Vagina (tissue), 2 donors: ENCODE results near the gene LPP.

Experiments
- POLR2AphosphoS5 ChIP-seq, 2 donors: sonication (generic); formaldehyde crosslinking; IDR thresholded peaks; one replicate each; pipeline ENCODE4 v1.9.0; 2017; ENCODE audit warnings: antibody characterized with exemption in 2 of 2, mild to moderate bottlenecking in 2 of 2, low read depth in 1 of 2; ENCODE audit not compliant: insufficient read depth in 1 of 2
- TF ChIP-seq, protein P1 (sequence below), 3 experiments: fragments of 450-650 bp in 2 of 3; fragments of 200-600 bp in 1 of 3; sonication (generic) in 1 of 3; IDR thresholded peaks; one replicate each; pipeline ENCODE4 v1.5.1; 2017 to 2019; ENCODE audit warnings: antibody characterized with exemption in 3 of 3, mild to moderate bottlenecking in 2 of 3, moderate library complexity in 2 of 3

DNA sequence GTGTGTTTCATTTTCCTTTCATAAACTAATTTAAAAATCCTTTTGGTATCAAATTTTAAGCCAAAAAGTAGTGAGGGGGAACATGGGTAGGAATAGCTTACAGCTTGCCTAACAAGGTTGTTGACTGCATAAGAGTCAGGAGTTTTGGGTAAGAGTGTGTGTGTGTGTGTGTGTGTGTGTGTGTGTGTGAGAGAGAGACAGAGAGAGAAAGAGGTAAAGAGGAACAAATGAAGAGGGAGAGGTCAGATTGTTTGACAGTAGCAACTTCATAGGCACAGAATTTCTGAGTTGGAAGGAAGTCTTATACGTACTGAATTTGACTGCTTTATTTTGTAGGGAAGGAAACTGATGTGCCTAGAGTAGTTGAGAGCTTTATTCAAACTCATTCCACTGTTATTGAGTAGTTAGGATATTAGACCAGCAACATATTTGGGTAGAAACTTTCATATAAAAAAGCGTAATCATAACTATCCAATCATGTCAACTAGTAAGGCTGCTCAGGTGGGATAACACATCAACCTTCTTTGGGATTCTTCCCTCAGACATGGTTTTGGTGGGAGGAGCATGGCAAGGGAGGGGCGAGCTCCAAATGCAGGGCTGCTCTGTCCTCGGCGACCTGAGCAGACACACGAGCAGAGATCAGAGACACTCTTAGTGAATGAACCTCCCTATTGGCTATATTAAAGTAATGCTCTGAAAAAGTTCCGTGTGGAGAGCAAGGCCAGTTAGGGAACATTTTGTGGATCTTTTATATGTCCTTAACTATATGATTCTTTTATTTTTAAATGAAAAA is 86.4 kb downstream of the LPP start:
- no peak for TF ChIP-seq POLR2AphosphoS5 (IDR thresholded peaks at IDR 0.05; ENCODE audit: insufficient read depth in 1 of 2, low read depth in 1 of 2)
- TF ChIP-seq, protein P1, sequence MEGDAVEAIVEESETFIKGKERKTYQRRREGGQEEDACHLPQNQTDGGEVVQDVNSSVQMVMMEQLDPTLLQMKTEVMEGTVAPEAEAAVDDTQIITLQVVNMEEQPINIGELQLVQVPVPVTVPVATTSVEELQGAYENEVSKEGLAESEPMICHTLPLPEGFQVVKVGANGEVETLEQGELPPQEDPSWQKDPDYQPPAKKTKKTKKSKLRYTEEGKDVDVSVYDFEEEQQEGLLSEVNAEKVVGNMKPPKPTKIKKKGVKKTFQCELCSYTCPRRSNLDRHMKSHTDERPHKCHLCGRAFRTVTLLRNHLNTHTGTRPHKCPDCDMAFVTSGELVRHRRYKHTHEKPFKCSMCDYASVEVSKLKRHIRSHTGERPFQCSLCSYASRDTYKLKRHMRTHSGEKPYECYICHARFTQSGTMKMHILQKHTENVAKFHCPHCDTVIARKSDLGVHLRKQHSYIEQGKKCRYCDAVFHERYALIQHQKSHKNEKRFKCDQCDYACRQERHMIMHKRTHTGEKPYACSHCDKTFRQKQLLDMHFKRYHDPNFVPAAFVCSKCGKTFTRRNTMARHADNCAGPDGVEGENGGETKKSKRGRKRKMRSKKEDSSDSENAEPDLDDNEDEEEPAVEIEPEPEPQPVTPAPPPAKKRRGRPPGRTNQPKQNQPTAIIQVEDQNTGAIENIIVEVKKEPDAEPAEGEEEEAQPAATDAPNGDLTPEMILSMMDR (IDR thresholded peaks at IDR 0.05) = no peak
